ENCODE results near the gene KCTD8.

KCTD8 gene

GRCh38 chr4:44160776-44161367 is 287.7 kb downstream of the KCTD8 start:
- H4K8ac ChIP-seq (ENCODE audit: low read length): no peak overlapping the region
- no peak overlapping the region for H3K4me2 ChIP-seq (ENCODE audit: low read length, poor library complexity, severe bottlenecking)
- no peaks in the 10 kb centered on the region for H3K27me3 ChIP-seq (ENCODE audit: control insufficient read depth in 1 of 2, insufficient read depth in 1 of 2, low read length in 2 of 2)
- no peaks in the 10 kb centered on the region for H3K4me1 ChIP-seq (ENCODE audit: control insufficient read depth, insufficient read depth, low read depth, low read length)
- no peak overlapping the region for H4K91ac ChIP-seq (ENCODE audit: low read length)
- no peaks in the 10 kb centered on the region for H3K36me3 ChIP-seq (ENCODE audit: control insufficient read depth in 1 of 2, insufficient read depth in 2 of 2, low read depth in 1 of 2, low read length in 2 of 2)
- no peak overlapping the region for H2BK120ac ChIP-seq (ENCODE audit: low read depth, low read length)
- no peaks in the 10 kb centered on the region for H3K9me3 ChIP-seq (ENCODE audit: control insufficient read depth, low read length)
- WGBS: 70% methylated on average over 2 of the region's 4 CpGs
- H3K14ac ChIP-seq (ENCODE audit: low read length in 2 of 2): no peak overlapping the region
- H2BK5ac ChIP-seq (ENCODE audit: low read depth, low read length, poor library complexity, severe bottlenecking): no peak overlapping the region
- H2AK5ac ChIP-seq (ENCODE audit: low read length, severe bottlenecking): no peak overlapping the region
- H3K4ac ChIP-seq (ENCODE audit: low read depth in 1 of 2, low read length in 2 of 2): no peak overlapping the region
- H2BK15ac ChIP-seq (ENCODE audit: low read depth, poor library complexity, severe bottlenecking): no peak overlapping the region
- no peak overlapping the region for H2AFZ ChIP-seq (ENCODE audit: low read depth, low read length)
- no peak overlapping the region for H3K18ac ChIP-seq (ENCODE audit: low read depth in 1 of 2, low read length in 2 of 2)
- H3K79me1 ChIP-seq (replicated peaks; ENCODE audit: low read length, poor library complexity, severe bottlenecking): no peaks in the 10 kb centered on the region
- no peak overlapping the region for H3K9ac ChIP-seq (ENCODE audit: low read length)
- H3K4me3 ChIP-seq (ENCODE audit: insufficient read depth in 1 of 2, low read depth in 1 of 2, low read length in 2 of 2): no peak overlapping the region
- H2BK12ac ChIP-seq (ENCODE audit: low read length in 2 of 2): no peak overlapping the region
- no peak overlapping the region for H3K27ac ChIP-seq (ENCODE audit: low read length, poor library complexity, severe bottlenecking)
- DNase-seq: no peak
- no peak overlapping the region for H3K23ac ChIP-seq (ENCODE audit: low read length in 2 of 2)

GRCh38 chr4:44159991-44160390 is 288.6 kb downstream of the KCTD8 start:
- no peak overlapping the region for H2BK120ac ChIP-seq (ENCODE audit: low read depth, low read length)
- H3K79me1 ChIP-seq (replicated peaks; ENCODE audit: low read length, poor library complexity, severe bottlenecking): no peaks in the 10 kb centered on the region
- no peak overlapping the region for H4K8ac ChIP-seq (ENCODE audit: low read length)
- H3K4ac ChIP-seq (ENCODE audit: low read depth in 1 of 2, low read length in 2 of 2): no peak overlapping the region
- DNase-seq: no peak
- no peak overlapping the region for H4K91ac ChIP-seq (ENCODE audit: low read length)
- H3K4me3 ChIP-seq (ENCODE audit: insufficient read depth in 1 of 2, low read depth in 1 of 2, low read length in 2 of 2): no peak overlapping the region
- H2BK12ac ChIP-seq (ENCODE audit: low read length in 2 of 2): no peak overlapping the region
- no peaks in the 10 kb centered on the region for H3K9me3 ChIP-seq (ENCODE audit: control insufficient read depth, low read length)
- no peaks in the 10 kb centered on the region for H3K36me3 ChIP-seq (ENCODE audit: control insufficient read depth in 1 of 2, insufficient read depth in 2 of 2, low read depth in 1 of 2, low read length in 2 of 2)
- H3K27ac ChIP-seq (ENCODE audit: low read length, poor library complexity, severe bottlenecking): no peak overlapping the region
- no peak overlapping the region for H2AK5ac ChIP-seq (ENCODE audit: low read length, severe bottlenecking)
- H3K18ac ChIP-seq (ENCODE audit: low read depth in 1 of 2, low read length in 2 of 2): no peak overlapping the region
- H2BK15ac ChIP-seq (ENCODE audit: low read depth, poor library complexity, severe bottlenecking): no peak overlapping the region
- H3K9ac ChIP-seq (ENCODE audit: low read length): no peak overlapping the region
- no peak overlapping the region for H3K4me2 ChIP-seq (ENCODE audit: low read length, poor library complexity, severe bottlenecking)
- H3K14ac ChIP-seq (ENCODE audit: low read length in 2 of 2): no peak overlapping the region
- no peak overlapping the region for H3K23ac ChIP-seq (ENCODE audit: low read length in 2 of 2)
- H3K4me1 ChIP-seq (ENCODE audit: control insufficient read depth, insufficient read depth, low read depth, low read length): no peaks in the 10 kb centered on the region
- H3K27me3 ChIP-seq (ENCODE audit: control insufficient read depth in 1 of 2, insufficient read depth in 1 of 2, low read length in 2 of 2): no peaks in the 10 kb centered on the region
- no peak overlapping the region for H2AFZ ChIP-seq (ENCODE audit: low read depth, low read length)
- H2BK5ac ChIP-seq (ENCODE audit: low read depth, low read length, poor library complexity, severe bottlenecking): no peak overlapping the region
- WGBS: 88% methylated on average over 1 of the region's 1 CpG

GRCh38 chr4:44157611-44158277 is 290.9 kb downstream of the KCTD8 start:
- Histone ChIP-seq H2BK120ac (ENCODE audit: low read depth, low read length) (no peak overlapping the region), H2BK5ac (ENCODE audit: low read depth, low read length, poor library complexity, severe bottlenecking) (no peak overlapping the region), H3K9ac (ENCODE audit: low read length) (no peak overlapping the region), H3K9me3 (ENCODE audit: control insufficient read depth, low read length) (no peaks in the 10 kb centered on the region), H2BK15ac (ENCODE audit: low read depth, poor library complexity, severe bottlenecking) (no peak overlapping the region), H2BK12ac (ENCODE audit: low read length in 2 of 2) (no peak overlapping the region), H3K27ac (ENCODE audit: low read length, poor library complexity, severe bottlenecking) (peak overlapping the region; percentile 37), H3K79me1 (replicated peaks; ENCODE audit: low read length, poor library complexity, severe bottlenecking) (no peaks in the 10 kb centered on the region), H3K4me3 (ENCODE audit: insufficient read depth in 1 of 2, low read depth in 1 of 2, low read length in 2 of 2) (no peak overlapping the region), H3K27me3 (ENCODE audit: control insufficient read depth in 1 of 2, insufficient read depth in 1 of 2, low read length in 2 of 2) (no peaks in the 10 kb centered on the region), H3K4me2 (ENCODE audit: low read length, poor library complexity, severe bottlenecking) (peak overlapping the region; percentile 11), H3K36me3 (ENCODE audit: control insufficient read depth in 1 of 2, insufficient read depth in 2 of 2, low read depth in 1 of 2, low read length in 2 of 2) (no peaks in the 10 kb centered on the region), H2AK5ac (ENCODE audit: low read length, severe bottlenecking) (no peak overlapping the region), H3K14ac (ENCODE audit: low read length in 2 of 2) (no peak overlapping the region), H3K4me1 (ENCODE audit: control insufficient read depth, insufficient read depth, low read depth, low read length) (no peaks in the 10 kb centered on the region), H4K91ac (ENCODE audit: low read length) (no peak overlapping the region), H3K4ac (ENCODE audit: low read depth in 1 of 2, low read length in 2 of 2) (no peak overlapping the region), H4K8ac (ENCODE audit: low read length) (no peak overlapping the region), H2AFZ (ENCODE audit: low read depth, low read length) (no peak overlapping the region), H3K23ac (ENCODE audit: low read length in 2 of 2) (no peak overlapping the region), H3K18ac (ENCODE audit: low read depth in 1 of 2, low read length in 2 of 2) (no peak overlapping the region)
- DNase-seq: peak; percentile 23
- 23% methylated on average over 3 of the region's 6 CpGs for WGBS

GRCh38 chr4:44150091-44150576 is 298.5 kb downstream of the KCTD8 start:
- H3K4me1 ChIP-seq (ENCODE audit: control insufficient read depth, insufficient read depth, low read depth, low read length): no peaks in the 10 kb centered on the region

More at GRCh38 chr4:44150091-44150576, 298.5 kb downstream of the KCTD8 start:
- H3K79me1 ChIP-seq (replicated peaks; ENCODE audit: low read length, poor library complexity, severe bottlenecking): no peaks in the 10 kb centered on the region
- no peak overlapping the region for H3K4me2 ChIP-seq (ENCODE audit: low read length, poor library complexity, severe bottlenecking)
- WGBS: 43% methylated on average over 2 of the region's 3 CpGs
- H3K36me3 ChIP-seq (ENCODE audit: control insufficient read depth in 1 of 2, insufficient read depth in 2 of 2, low read depth in 1 of 2, low read length in 2 of 2): no peaks in the 10 kb centered on the region
- no peaks in the 10 kb centered on the region for H3K27me3 ChIP-seq (ENCODE audit: control insufficient read depth in 1 of 2, insufficient read depth in 1 of 2, low read length in 2 of 2)
- no peak overlapping the region for H3K9ac ChIP-seq (ENCODE audit: low read length)
- H2AK5ac ChIP-seq (ENCODE audit: low read length, severe bottlenecking): no peak overlapping the region
- H2AFZ ChIP-seq (ENCODE audit: low read depth, low read length): no peak overlapping the region
- H2BK120ac ChIP-seq (ENCODE audit: low read depth, low read length): no peak overlapping the region
- H3K27ac ChIP-seq (ENCODE audit: low read length, poor library complexity, severe bottlenecking): peak overlapping the region; percentile 63
- H4K8ac ChIP-seq (ENCODE audit: low read length): no peak overlapping the region
- H2BK12ac ChIP-seq (ENCODE audit: low read length in 2 of 2): no peak overlapping the region
- DNase-seq: peak; percentile 24
- H3K18ac ChIP-seq (ENCODE audit: low read depth in 1 of 2, low read length in 2 of 2): no peak overlapping the region
- no peak overlapping the region for H3K4ac ChIP-seq (ENCODE audit: low read depth in 1 of 2, low read length in 2 of 2)
- H2BK15ac ChIP-seq (ENCODE audit: low read depth, poor library complexity, severe bottlenecking): no peak overlapping the region
- peaks cover 9% of the 10 kb centered on the region for H3K9me3 ChIP-seq (ENCODE audit: control insufficient read depth, low read length)
- H4K91ac ChIP-seq (ENCODE audit: low read length): no peak overlapping the region
- H2BK5ac ChIP-seq (ENCODE audit: low read depth, low read length, poor library complexity, severe bottlenecking): no peak overlapping the region
- H3K4me3 ChIP-seq (ENCODE audit: insufficient read depth in 1 of 2, low read depth in 1 of 2, low read length in 2 of 2): no peak overlapping the region
- no peak overlapping the region for H3K14ac ChIP-seq (ENCODE audit: low read length in 2 of 2)
- H3K23ac ChIP-seq (ENCODE audit: low read length in 2 of 2): no peak overlapping the region

Measured in mesenchymal stem cell (in vitro differentiated cells and primary cell).